H9 (cell line): Measurements from ENCODE around the gene NPAS3. TPM values are rescaled to one million over a fixed set of nuclear protein-coding genes. Genes with fewer than 3 reads are reported as not detected.

Source experiments
- DNase-seq: peaks from one replicate; pipeline ENCODE4 v3.0.0-alpha.2; 2017
- H2AFZ ChIP-seq: one replicate; pipeline ENCODE4 v1.6.1; 2013; ENCODE audit warnings: mild to moderate bottlenecking, low read length, control low read depth, moderate library complexity
- H2AK5ac ChIP-seq: 2 replicates; pipeline ENCODE4 v1.6.1; 2013; ENCODE audit warnings: low read length, control low read depth, mixed read lengths; ENCODE audit not compliant: insufficient read length
- H2BK120ac ChIP-seq: one replicate; pipeline ENCODE4 v1.6.1; 2013; ENCODE audit warnings: low read depth, mild to moderate bottlenecking, low read length, control low read depth, inconsistent platforms; ENCODE audit not compliant: poor library complexity, severe bottlenecking
- H2BK12ac ChIP-seq: 2 replicates; pipeline ENCODE4 v1.6.1; 2013; ENCODE audit warnings: low read length, control low read depth, mixed read lengths, low read depth; ENCODE audit not compliant: insufficient read length
- H2BK15ac ChIP-seq: 2 replicates; pipeline ENCODE4 v1.6.1; 2013; ENCODE audit warnings: low read depth, low read length, control low read depth
- H2BK20ac ChIP-seq: one replicate; pipeline ENCODE4 v1.6.1; 2013; ENCODE audit warnings: low read depth, mild to moderate bottlenecking, low read length, control low read depth, inconsistent platforms; ENCODE audit not compliant: poor library complexity, severe bottlenecking
- H2BK5ac ChIP-seq: 2 replicates; pipeline ENCODE4 v1.6.1; 2013; ENCODE audit warnings: low read length, control low read depth, mixed read lengths; ENCODE audit not compliant: insufficient read length
- H3K14ac ChIP-seq: 2 replicates; pipeline ENCODE4 v1.6.1; 2013; ENCODE audit warnings: low read length, control low read depth; ENCODE audit not compliant: insufficient read depth
- H3K18ac ChIP-seq: 2 replicates; pipeline ENCODE4 v1.6.1; 2013; ENCODE audit warnings: low read depth, mild to moderate bottlenecking, mixed read lengths, low read length, control low read depth; ENCODE audit not compliant: insufficient read length
- H3K23ac ChIP-seq: 2 replicates; pipeline ENCODE4 v1.6.1; 2013; ENCODE audit warnings: low read length, control low read depth, mixed read lengths, low read depth; ENCODE audit not compliant: insufficient read length
- H3K23me2 ChIP-seq: 2 replicates; pipeline ENCODE4 v1.6.1; 2013; ENCODE audit warnings: low read depth, mild to moderate bottlenecking, mixed read lengths, low read length, control low read depth; ENCODE audit not compliant: insufficient read length, poor library complexity, severe bottlenecking
- H3K27ac ChIP-seq: 2 replicates; pipeline ENCODE4 v1.5.1; 2013; ENCODE audit warnings: low read length, control low read depth, mixed read lengths, low read depth; ENCODE audit not compliant: insufficient read length
- H3K27me3 ChIP-seq: 2 replicates; pipeline ENCODE4 v1.6.1; 2013; ENCODE audit warnings: low read length, control low read depth, inconsistent platforms; ENCODE audit not compliant: insufficient read depth
- H3K4ac ChIP-seq: 2 replicates; pipeline ENCODE4 v1.6.1; 2013; ENCODE audit warnings: low read depth, mild to moderate bottlenecking, control low read depth, inconsistent platforms, low read length, moderate library complexity
- H3K4me1 ChIP-seq: 2 replicates; pipeline ENCODE4 v1.6.1; 2013; ENCODE audit warnings: low read length, control low read depth, inconsistent platforms; ENCODE audit not compliant: insufficient read depth
- H3K4me2 ChIP-seq: 2 replicates; pipeline ENCODE4 v1.6.1; 2013; ENCODE audit warnings: low read length, control low read depth, mixed read lengths; ENCODE audit not compliant: insufficient read length, insufficient read depth
- H3K56ac ChIP-seq: 2 replicates; pipeline ENCODE4 v1.6.1; 2013; ENCODE audit warnings: low read depth, mild to moderate bottlenecking, mixed read lengths, low read length, control low read depth; ENCODE audit not compliant: insufficient read length
- H3K79me1 ChIP-seq: 2 replicates; pipeline ENCODE4 v1.6.1; 2013; ENCODE audit warnings: low read depth, mild to moderate bottlenecking, moderate library complexity, low read length, control low read depth, inconsistent platforms; ENCODE audit not compliant: insufficient read depth, poor library complexity, severe bottlenecking
- H3K79me2 ChIP-seq: 2 replicates; pipeline ENCODE4 v1.6.1; 2013; ENCODE audit warnings: low read length, control low read depth, inconsistent platforms; ENCODE audit not compliant: insufficient read depth
- H3K9ac ChIP-seq: 2 replicates; pipeline ENCODE4 v1.6.1; 2013; ENCODE audit warnings: low read length, control low read depth, mixed read lengths; ENCODE audit not compliant: insufficient read length; ENCODE audit errors: extremely low read depth
- H3K9me3 ChIP-seq: one replicate; pipeline ENCODE4 v1.6.1; 2013; ENCODE audit warnings: low read depth, low read length, inconsistent platforms; ENCODE audit not compliant: control insufficient read depth
- H3T11ph ChIP-seq: one replicate; pipeline ENCODE4 v1.6.1; 2013; ENCODE audit warnings: mild to moderate bottlenecking, low read length, control low read depth, inconsistent platforms
- H4K20me1 ChIP-seq: one replicate; pipeline ENCODE4 v1.6.1; 2013; ENCODE audit not compliant: control insufficient read depth, insufficient read length, insufficient read depth
- H4K5ac ChIP-seq: 2 replicates; pipeline ENCODE4 v1.6.1; 2013; ENCODE audit warnings: low read depth, mild to moderate bottlenecking, mixed read lengths, low read length, control low read depth; ENCODE audit not compliant: insufficient read length
- H4K8ac ChIP-seq: replicated peaks from 2 replicates; pipeline ENCODE4 v1.6.1; 2013; ENCODE audit warnings: low read length, control low read depth, mixed read lengths, low read depth; ENCODE audit not compliant: insufficient read length
- H4K91ac ChIP-seq: 2 replicates; pipeline ENCODE4 v1.6.1; 2013; ENCODE audit warnings: low read depth, mild to moderate bottlenecking, moderate library complexity, mixed read lengths, low read length, control low read depth; ENCODE audit not compliant: insufficient read length
- H3K27ac Mint-ChIP-seq, 3 experiments: 2 replicates in 2 of 3; 3 replicates in 1 of 3; pipeline ENCODE4 v1.8.0; 2020 to 2021; ENCODE audit warnings: mixed read lengths in 3 of 3, mild to moderate bottlenecking in 1 of 3, moderate library complexity in 1 of 3
- H3K27me3 Mint-ChIP-seq: 2 replicates; pipeline ENCODE4 v1.8.0; 2021; ENCODE audit warnings: low read depth, mild to moderate bottlenecking, moderate library complexity, mixed read lengths
- H3K36me3 Mint-ChIP-seq, 3 experiments: 2 replicates in 2 of 3; 3 replicates in 1 of 3; pipeline ENCODE4 v1.8.0; 2020 to 2021; ENCODE audit warnings: low read depth in 3 of 3, mixed read lengths in 3 of 3; ENCODE audit not compliant: insufficient read depth in 1 of 3
- H3K4me1 Mint-ChIP-seq, 2 experiments: 2 replicates each; pipeline ENCODE4 v1.8.0; 2020; ENCODE audit warnings: mixed read lengths in 2 of 2
- H3K4me3 Mint-ChIP-seq, 2 experiments: 2 replicates in 1 of 2; 3 replicates in 1 of 2; pipeline ENCODE4 v1.8.0; 2020 to 2021; ENCODE audit warnings: mild to moderate bottlenecking in 2 of 2, mixed read lengths in 2 of 2, moderate library complexity in 1 of 2
- H3K9me3 Mint-ChIP-seq, 2 experiments: 2 replicates in 1 of 2; 3 replicates in 1 of 2; pipeline ENCODE4 v1.8.0; 2020; ENCODE audit warnings: mild to moderate bottlenecking in 2 of 2, mixed read lengths in 2 of 2, moderate library complexity in 1 of 2
- WGBS: extraction: QIAGEN DNeasy Blood & Tissue Kit; methylation state at CpG from one replicate; pipeline ENCODE4 v1.1.7; 2013; ENCODE audit warnings: missing lambda C conversion rate, low lambda C conversion rate, mixed read lengths; ENCODE audit not compliant: insufficient read length; ENCODE audit errors: extremely low coverage; 5-methylcytosine and 5-hydroxymethylcytosine counted together
- total RNA-seq: library from RNA; stranded (reverse); gene quantifications from 2 replicates; pipeline ENCODE4 v1.2.1, GENCODE V29; 2021
- TF ChIP-seq, protein P1 (sequence below): fragments of 200-600 bp; sonication (generic); conservative IDR thresholded peaks from 3 replicates; pipeline ENCODE4 v1.8.0; 2021; ENCODE audit warnings: antibody characterized with exemption, mild to moderate bottlenecking

Gene NPAS3
- total RNA-seq, 1 experiment from 2014 or later = 0.17 TPM

DNA sequence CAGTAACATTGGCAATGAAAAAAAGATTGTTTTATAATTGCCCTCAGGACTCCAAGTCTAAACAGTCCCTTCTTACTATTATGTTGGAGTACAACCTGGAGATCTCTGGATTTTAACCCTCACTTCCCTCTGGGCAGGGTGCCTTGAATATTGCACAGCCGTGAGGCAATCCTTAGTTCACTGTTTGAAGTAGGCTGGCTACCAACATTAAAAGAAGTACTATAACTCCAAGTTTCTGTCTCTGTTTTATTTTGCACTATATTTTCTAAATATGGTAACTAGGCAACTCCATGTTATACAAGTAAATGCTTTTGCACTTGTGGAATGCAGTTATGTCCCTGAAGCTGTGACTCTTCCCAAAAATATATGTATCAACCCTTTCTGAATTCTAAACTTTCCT, 521.5 kb downstream of the NPAS3 start:
- Histone ChIP-seq H3K23me2 (no peaks in the 10 kb centered on the region), H2AK5ac (no peak overlapping the region), H3K27me3 (no peaks in the 10 kb centered on the region), H3K4ac (no peak overlapping the region), H2BK12ac (no peak overlapping the region), H3K9me3 (no peaks in the 10 kb centered on the region), H2AFZ (no peak overlapping the region), H3K14ac (no peak overlapping the region), H2BK20ac (no peak overlapping the region), H4K91ac (no peak overlapping the region), H3K79me1 (no peaks in the 10 kb centered on the region), H3K23ac (no peak overlapping the region), H3K27ac (no peak overlapping the region), H3K18ac (no peak overlapping the region), H3K79me2 (no peaks in the 10 kb centered on the region), H4K8ac (no peak overlapping the region), H3K56ac (no peak overlapping the region), H4K5ac (no peak overlapping the region), H3T11ph (no peak overlapping the region), H2BK5ac (no peak overlapping the region), H4K20me1 (no peaks in the 10 kb centered on the region), H3K4me2 (no peak overlapping the region), H3K4me1 (no peaks in the 10 kb centered on the region), H3K9ac (no peak overlapping the region), H2BK15ac (no peak overlapping the region), H2BK120ac (no peak overlapping the region)
- H3K9me3 Mint-ChIP-seq = no peaks in the 10 kb centered on the region
- DNase-seq = no peak
- H3K27me3 Mint-ChIP-seq = no peaks in the 10 kb centered on the region
- no peak overlapping the region for H3K4me3 Mint-ChIP-seq
- TF ChIP-seq, protein P1, sequence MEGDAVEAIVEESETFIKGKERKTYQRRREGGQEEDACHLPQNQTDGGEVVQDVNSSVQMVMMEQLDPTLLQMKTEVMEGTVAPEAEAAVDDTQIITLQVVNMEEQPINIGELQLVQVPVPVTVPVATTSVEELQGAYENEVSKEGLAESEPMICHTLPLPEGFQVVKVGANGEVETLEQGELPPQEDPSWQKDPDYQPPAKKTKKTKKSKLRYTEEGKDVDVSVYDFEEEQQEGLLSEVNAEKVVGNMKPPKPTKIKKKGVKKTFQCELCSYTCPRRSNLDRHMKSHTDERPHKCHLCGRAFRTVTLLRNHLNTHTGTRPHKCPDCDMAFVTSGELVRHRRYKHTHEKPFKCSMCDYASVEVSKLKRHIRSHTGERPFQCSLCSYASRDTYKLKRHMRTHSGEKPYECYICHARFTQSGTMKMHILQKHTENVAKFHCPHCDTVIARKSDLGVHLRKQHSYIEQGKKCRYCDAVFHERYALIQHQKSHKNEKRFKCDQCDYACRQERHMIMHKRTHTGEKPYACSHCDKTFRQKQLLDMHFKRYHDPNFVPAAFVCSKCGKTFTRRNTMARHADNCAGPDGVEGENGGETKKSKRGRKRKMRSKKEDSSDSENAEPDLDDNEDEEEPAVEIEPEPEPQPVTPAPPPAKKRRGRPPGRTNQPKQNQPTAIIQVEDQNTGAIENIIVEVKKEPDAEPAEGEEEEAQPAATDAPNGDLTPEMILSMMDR = no peak
- H3K4me1 Mint-ChIP-seq = peaks cover 0 to 5% of the 10 kb centered on the region in 2 experiments; a peak in 1 of 4 replicates
- WGBS = no CpG with 5 or more reads among the region's 1 CpG
- H3K36me3 Mint-ChIP-seq = no peaks in the 10 kb centered on the region
- no peak overlapping the region for H3K27ac Mint-ChIP-seq
